OCI-LY7 (cell line): ENCODE results near the gene STIM1. TPM values are rescaled to one million over a fixed set of nuclear protein-coding genes. Genes with fewer than 3 reads are reported as not detected.

Experiments used
- BruUV-seq: library from RNA; stranded (reverse); fragments of 400-500 nt; replicated peaks from 2 replicates; lab custom pipeline; 2021; lab: Mats Ljungman, UMichigan
- CTCF ChIA-PET: fragments of 300-600 bp; sonication (Branson Sonifier 250); formaldehyde crosslinking; loops from one replicate; lab custom pipeline; 2022; ENCODE audit warnings: antibody characterized with exemption; ENCODE audit not compliant: unreplicated experiment; lab: Charles Lee
- POLR2A ChIA-PET: fragments of 300-600 bp; sonication (Branson Sonifier 250); formaldehyde crosslinking; loops from one replicate; lab custom pipeline; 2022; ENCODE audit warnings: antibody characterized with exemption; lab: Charles Lee
- DNase-seq: peaks from one replicate; pipeline ENCODE4 v3.0.0-alpha.2; 2015; ENCODE audit warnings: low spot score
- H2AFZ ChIP-seq: fragments of 200-600 bp; sonication (generic), shearing (Covaris generic); 2 replicates; pipeline ENCODE4 v1.6.1; 2014; ENCODE audit warnings: mild to moderate bottlenecking, antibody characterized with exemption, low read length, moderate library complexity
- H3K27ac ChIP-seq: fragments of 200-600 bp; sonication (generic); 2 replicates; pipeline ENCODE4 v1.5.1; 2014; ENCODE audit warnings: mixed run types, low read depth, mild to moderate bottlenecking, moderate library complexity, low read length, inconsistent platforms; ENCODE audit not compliant: poor library complexity, severe bottlenecking
- H3K36me3 ChIP-seq: fragments of 200-600 bp; sonication (generic); 2 replicates; pipeline ENCODE4 v1.6.1; 2014; ENCODE audit warnings: mild to moderate bottlenecking, antibody characterized with exemption, low read length, moderate library complexity, mixed read lengths; ENCODE audit not compliant: insufficient read depth
- H3K4me1 ChIP-seq: fragments of 200-600 bp; sonication (generic); 2 replicates; pipeline ENCODE4 v1.5.1; 2014; ENCODE audit warnings: mild to moderate bottlenecking, low read length; ENCODE audit not compliant: insufficient read depth, poor library complexity, severe bottlenecking
- H3K4me2 ChIP-seq: fragments of 200-600 bp; sonication (generic); 2 replicates; pipeline ENCODE4 v1.6.1; 2014; ENCODE audit warnings: mild to moderate bottlenecking, low read length
- H3K4me3 ChIP-seq: fragments of 200-600 bp; sonication (generic); 2 replicates; pipeline ENCODE4 v1.5.1; 2014; ENCODE audit warnings: mild to moderate bottlenecking, low read depth, low read length; ENCODE audit not compliant: poor library complexity, severe bottlenecking
- H3K79me2 ChIP-seq: fragments of 200-600 bp; sonication (generic); 2 replicates; pipeline ENCODE4 v1.6.1; 2016; ENCODE audit warnings: low read depth, mild to moderate bottlenecking, low read length, moderate library complexity, mixed read lengths; ENCODE audit not compliant: insufficient read depth
- H3K9me2 ChIP-seq: fragments of 200-600 bp; sonication (generic); 2 replicates; pipeline ENCODE4 v1.6.1; 2016; ENCODE audit warnings: mild to moderate bottlenecking, low read length, mixed read lengths; ENCODE audit not compliant: insufficient read depth
- H3K9me3 ChIP-seq: fragments of 200-600 bp; sonication (generic); 2 replicates; pipeline ENCODE4 v1.6.1; 2014; ENCODE audit warnings: mild to moderate bottlenecking, mixed run types, low read length, mixed read lengths
- H4K20me1 ChIP-seq: fragments of 200-600 bp; sonication (generic); 2 replicates; pipeline ENCODE4 v1.6.1; 2014; ENCODE audit warnings: mild to moderate bottlenecking, antibody characterized with exemption, low read length, moderate library complexity, mixed read lengths; ENCODE audit not compliant: insufficient read depth
- EZH2phosphoT487 ChIP-seq: fragments of 200-600 bp; sonication (generic); IDR thresholded peaks from 2 replicates; pipeline ENCODE4 v1.6.1; 2018; ENCODE audit warnings: low read depth, borderline replicate concordance, mild to moderate bottlenecking, mixed run types, antibody characterized with exemption, low read length, moderate library complexity, mixed read lengths
- intact Hi-C: fragments of 100-400 bp; cut with micrococcal nuclease; formaldehyde crosslinking; loops from one replicate; pipeline ENCODE4 v1.10.0; 2022; ENCODE audit not compliant: unreplicated experiment
- total RNA-seq, 2 experiments: library from RNA; depleted of rRNA in 1 of 2; stranded (reverse); fragments of >200 nt in 1 of 2; shearing (Covaris generic) in 1 of 2; gene quantifications; 2 replicates each; pipeline ENCODE4 v1.2.3, GENCODE V29; 2014 to 2022
- TF ChIP-seq, protein P1 (sequence below): fragments of 200-600 bp; sonication (generic); conservative IDR thresholded peaks from 2 replicates; pipeline ENCODE4 v1.5.1; 2014; ENCODE audit warnings: mild to moderate bottlenecking, antibody characterized with exemption, low read length, moderate library complexity, mixed read lengths

STIM1 gene
- total RNA-seq, 2 experiments from 2014 or later, result 21.0 to 49.1 TPM

DNA sequence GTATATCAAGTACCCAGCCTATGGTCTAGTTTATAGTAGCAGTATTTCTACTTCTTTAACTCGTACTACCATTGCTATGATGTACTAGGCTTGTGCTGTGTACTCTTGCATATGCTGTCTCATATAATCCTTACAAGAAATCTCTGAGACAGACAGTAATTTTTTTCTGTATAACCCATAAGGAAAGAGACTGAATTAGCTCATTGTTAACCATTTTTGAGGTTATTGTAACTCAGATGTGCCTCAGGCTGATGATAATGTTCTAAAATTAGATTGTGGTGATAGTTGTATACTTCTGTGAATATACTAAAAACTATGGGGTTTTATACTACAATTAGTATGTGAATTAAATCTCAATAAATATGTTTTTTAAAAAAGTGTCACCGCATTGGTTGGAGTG lies 127.0 kb downstream of the STIM1 start:
- no peak for DNase-seq
- intact Hi-C loops, result loop anchor here (10.0 kb wide), 1 partner anchor 128 kb away; the partner anchor contains the start of gene STIM1
- Histone ChIP-seq H3K4me1 (peaks cover 13% of the 10 kb centered on the region), H3K79me2 (no peaks in the 10 kb centered on the region), H4K20me1 (no peaks in the 10 kb centered on the region), H3K36me3 (no peaks in the 10 kb centered on the region), H2AFZ (no peak overlapping the region), H3K4me3 (no peak overlapping the region), H3K9me3 (no peaks in the 10 kb centered on the region), H3K27ac (no peak overlapping the region), H3K9me2 (no peaks in the 10 kb centered on the region), H3K4me2 (no peak overlapping the region)
- CTCF ChIA-PET, result no interaction called here
- POLR2A ChIA-PET, result interaction anchor here (1.0 kb wide), 1 partner anchor 19 kb away, joined by 3 read pairs; no protein-coding TSS in a partner anchor
- no TSS peak for BruUV-seq
- TF ChIP-seq, protein P1, sequence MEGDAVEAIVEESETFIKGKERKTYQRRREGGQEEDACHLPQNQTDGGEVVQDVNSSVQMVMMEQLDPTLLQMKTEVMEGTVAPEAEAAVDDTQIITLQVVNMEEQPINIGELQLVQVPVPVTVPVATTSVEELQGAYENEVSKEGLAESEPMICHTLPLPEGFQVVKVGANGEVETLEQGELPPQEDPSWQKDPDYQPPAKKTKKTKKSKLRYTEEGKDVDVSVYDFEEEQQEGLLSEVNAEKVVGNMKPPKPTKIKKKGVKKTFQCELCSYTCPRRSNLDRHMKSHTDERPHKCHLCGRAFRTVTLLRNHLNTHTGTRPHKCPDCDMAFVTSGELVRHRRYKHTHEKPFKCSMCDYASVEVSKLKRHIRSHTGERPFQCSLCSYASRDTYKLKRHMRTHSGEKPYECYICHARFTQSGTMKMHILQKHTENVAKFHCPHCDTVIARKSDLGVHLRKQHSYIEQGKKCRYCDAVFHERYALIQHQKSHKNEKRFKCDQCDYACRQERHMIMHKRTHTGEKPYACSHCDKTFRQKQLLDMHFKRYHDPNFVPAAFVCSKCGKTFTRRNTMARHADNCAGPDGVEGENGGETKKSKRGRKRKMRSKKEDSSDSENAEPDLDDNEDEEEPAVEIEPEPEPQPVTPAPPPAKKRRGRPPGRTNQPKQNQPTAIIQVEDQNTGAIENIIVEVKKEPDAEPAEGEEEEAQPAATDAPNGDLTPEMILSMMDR, result no peak
- no peak for TF ChIP-seq EZH2phosphoT487

GRCh38 chr11:3983101-3983500 lies 127.6 kb downstream of the STIM1 start:
- CTCF ChIA-PET, result no interaction called here
- H3K79me2 ChIP-seq, result no peaks in the 10 kb centered on the region

More at GRCh38 chr11:3983101-3983500, 127.6 kb downstream of the STIM1 start:
- Histone ChIP-seq H2AFZ (no peak overlapping the region), H3K27ac (no peak overlapping the region), H3K36me3 (no peaks in the 10 kb centered on the region), H3K4me3 (no peak overlapping the region), H4K20me1 (no peaks in the 10 kb centered on the region), H3K4me2 (no peak overlapping the region), H3K9me2 (no peaks in the 10 kb centered on the region), H3K9me3 (no peaks in the 10 kb centered on the region), H3K4me1 (peaks cover 13% of the 10 kb centered on the region)
- TF ChIP-seq, protein P1, result no peak
- TF ChIP-seq EZH2phosphoT487, result no peak
- POLR2A ChIA-PET, result interaction anchor here (0.8 to 1.0 kb wide), 2 partner anchors 18 to 37 kb away, joined by 3 read pairs; no protein-coding TSS in a partner anchor
- no peak for DNase-seq
- intact Hi-C loops, result loop anchor here (10.0 kb wide), 1 partner anchor 128 kb away; the partner anchor contains the start of gene STIM1
- BruUV-seq, result no TSS peak
